Trophoblast cell (in vitro differentiated cells and primary cell): ENCODE measurements around the gene UBE2I.

ENCODE experiments used
- DNase-seq, 2 donors: peaks; one replicate each; pipeline ENCODE4 v3.0.0-alpha.2; 2016
- H2AFZ ChIP-seq: 2 replicates; pipeline ENCODE4 v1.6.1; 2013; ENCODE audit warnings: low read length, moderate library complexity, mild to moderate bottlenecking; ENCODE audit not compliant: insufficient read depth, poor library complexity
- H2AK5ac ChIP-seq: 2 replicates; pipeline ENCODE4 v1.6.1; 2013; ENCODE audit warnings: mild to moderate bottlenecking, low read length
- H2BK120ac ChIP-seq: 2 replicates; pipeline ENCODE4 v1.6.1; 2013; ENCODE audit warnings: low read length, mild to moderate bottlenecking, moderate library complexity; ENCODE audit not compliant: insufficient read depth, poor library complexity
- H2BK12ac ChIP-seq: 2 replicates; pipeline ENCODE4 v1.6.1; 2013; ENCODE audit warnings: mild to moderate bottlenecking, low read length, moderate library complexity
- H2BK5ac ChIP-seq: 2 replicates; pipeline ENCODE4 v1.6.1; 2013; ENCODE audit warnings: low read length, low read depth, moderate library complexity, mild to moderate bottlenecking; ENCODE audit not compliant: poor library complexity
- H3K14ac ChIP-seq: 2 replicates; pipeline ENCODE4 v1.6.1; 2013; ENCODE audit warnings: mild to moderate bottlenecking, low read length
- H3K18ac ChIP-seq: 2 replicates; pipeline ENCODE4 v1.6.1; 2013; ENCODE audit warnings: mild to moderate bottlenecking, low read length
- H3K23ac ChIP-seq: 2 replicates; pipeline ENCODE4 v1.6.1; 2013; ENCODE audit warnings: low read length
- H3K27ac ChIP-seq: 2 replicates; pipeline ENCODE4 v1.5.1; 2013; ENCODE audit warnings: low read depth, mild to moderate bottlenecking, inconsistent platforms, low read length, moderate library complexity
- H3K27me3 ChIP-seq: 2 replicates; pipeline ENCODE4 v1.6.1; 2013; ENCODE audit warnings: inconsistent platforms, mild to moderate bottlenecking, low read length, moderate library complexity; ENCODE audit not compliant: insufficient read depth
- H3K36me3 ChIP-seq, 2 experiments: 1 replicate in 1 of 2; 2 replicates in 1 of 2; pipeline ENCODE4 v1.6.1; 2013; ENCODE audit warnings: low read length in 2 of 2, mild to moderate bottlenecking in 2 of 2, moderate library complexity in 1 of 2; ENCODE audit not compliant: insufficient read depth in 2 of 2, control insufficient read depth in 1 of 2
- H3K4ac ChIP-seq: 2 replicates; pipeline ENCODE4 v1.6.1; 2013; ENCODE audit warnings: low read depth, mild to moderate bottlenecking, low read length, moderate library complexity
- H3K4me1 ChIP-seq, 2 experiments: 1 replicate in 1 of 2; 2 replicates in 1 of 2; pipeline ENCODE4 v1.6.1; 2013; ENCODE audit warnings: low read length in 2 of 2, mild to moderate bottlenecking in 2 of 2, moderate library complexity in 1 of 2; ENCODE audit not compliant: insufficient read depth in 2 of 2, control insufficient read depth in 1 of 2
- H3K4me2 ChIP-seq: 2 replicates; pipeline ENCODE4 v1.6.1; 2013; ENCODE audit warnings: inconsistent platforms, mild to moderate bottlenecking, low read length, moderate library complexity
- H3K4me3 ChIP-seq: 2 replicates; pipeline ENCODE4 v1.5.1; 2013; ENCODE audit warnings: mild to moderate bottlenecking, low read depth, low read length, inconsistent platforms
- H3K79me1 ChIP-seq: one replicate; pipeline ENCODE4 v1.6.1; 2013; ENCODE audit warnings: low read length
- H3K79me2 ChIP-seq: 2 replicates; pipeline ENCODE4 v1.6.1; 2013; ENCODE audit warnings: low read length, mild to moderate bottlenecking; ENCODE audit not compliant: control insufficient read depth, insufficient read depth, poor library complexity
- H3K9ac ChIP-seq: 2 replicates; pipeline ENCODE4 v1.6.1; 2013; ENCODE audit warnings: mild to moderate bottlenecking, low read length
- H3K9me3 ChIP-seq: 2 replicates; pipeline ENCODE4 v1.6.1; 2013; ENCODE audit warnings: low read depth, mild to moderate bottlenecking, control low read depth, inconsistent platforms, low read length; ENCODE audit not compliant: insufficient read depth
- H4K12ac ChIP-seq: 2 replicates; pipeline ENCODE4 v1.6.1; 2013; ENCODE audit warnings: low read depth, mild to moderate bottlenecking, low read length, moderate library complexity
- H4K8ac ChIP-seq: 2 replicates; pipeline ENCODE4 v1.6.1; 2013; ENCODE audit warnings: low read depth, mild to moderate bottlenecking, low read length, moderate library complexity
- H4K91ac ChIP-seq: one replicate; pipeline ENCODE4 v1.6.1; 2013; ENCODE audit warnings: low read depth, mild to moderate bottlenecking, low read length, moderate library complexity
- WGBS: extraction: QIAGEN DNeasy Blood & Tissue Kit; methylation state at CpG from one replicate; pipeline ENCODE4 v1.1.7; 2013; ENCODE audit warnings: missing lambda C conversion rate; ENCODE audit not compliant: insufficient read length, insufficient coverage; ENCODE audit errors: extremely low coverage; 5-methylcytosine and 5-hydroxymethylcytosine counted together

UBE2I gene

GRCh38 chr16:1348926-1349325 lies 39.5 kb downstream of the UBE2I start:
- H3K79me2 ChIP-seq = peaks cover 9% of the 10 kb centered on the region
- peaks cover 8% of the 10 kb centered on the region for H3K79me1 ChIP-seq
- peaks cover 31 to 32% of the 10 kb centered on the region in 2 experiments for H3K36me3 ChIP-seq
- no peak overlapping the region for H3K27ac ChIP-seq
- no peak overlapping the region for H3K9ac ChIP-seq
- H4K91ac ChIP-seq = no peak overlapping the region
- no peak overlapping the region for H3K4me2 ChIP-seq
- no peak overlapping the region for H3K4me3 ChIP-seq
- H3K14ac ChIP-seq = no peak overlapping the region
- no peak overlapping the region for H3K4ac ChIP-seq
- H3K23ac ChIP-seq = no peak overlapping the region
- H3K4me1 ChIP-seq = peaks cover 8 to 9% of the 10 kb centered on the region in 2 experiments
- H4K12ac ChIP-seq = no peak overlapping the region
- H2AK5ac ChIP-seq = no peak overlapping the region
- WGBS = no CpG with 5 or more reads among the region's 14 CpGs
- no peak overlapping the region for H3K18ac ChIP-seq
- H3K9me3 ChIP-seq = no peaks in the 10 kb centered on the region
- H2BK5ac ChIP-seq = no peak overlapping the region
- no peak for DNase-seq
- no peak overlapping the region for H2BK12ac ChIP-seq
- no peak overlapping the region for H2AFZ ChIP-seq
- H3K27me3 ChIP-seq = no peaks in the 10 kb centered on the region
- no peak overlapping the region for H4K8ac ChIP-seq
- no peak overlapping the region for H2BK120ac ChIP-seq

GRCh38 chr16:1349351-1349750 lies 39.9 kb downstream of the UBE2I start:
- Histone ChIP-seq H3K14ac (no peak overlapping the region), H3K9me3 (no peaks in the 10 kb centered on the region), H3K27ac (no peak overlapping the region), H3K18ac (no peak overlapping the region), H2BK120ac (no peak overlapping the region), H3K9ac (no peak overlapping the region), H2AFZ (no peak overlapping the region), H3K4me1 (peaks cover 8 to 9% of the 10 kb centered on the region in 2 experiments), H3K4ac (no peak overlapping the region), H2BK12ac (no peak overlapping the region), H3K4me2 (no peak overlapping the region), H2BK5ac (no peak overlapping the region), H3K23ac (no peak overlapping the region), H3K36me3 (peaks cover 31 to 32% of the 10 kb centered on the region in 2 experiments), H3K27me3 (no peaks in the 10 kb centered on the region), H4K91ac (no peak overlapping the region), H4K12ac (no peak overlapping the region), H3K79me1 (peaks cover 8% of the 10 kb centered on the region), H3K79me2 (peaks cover 9% of the 10 kb centered on the region), H3K4me3 (no peak overlapping the region), H4K8ac (no peak overlapping the region), H2AK5ac (no peak overlapping the region)
- no peak for DNase-seq
- WGBS = no CpG with 5 or more reads among the region's 16 CpGs

GRCh38 chr16:1349951-1350350 lies 40.5 kb downstream of the UBE2I start:
- H3K27ac ChIP-seq = no peak overlapping the region
- no peak overlapping the region for H3K23ac ChIP-seq
- H2BK5ac ChIP-seq = no peak overlapping the region
- H3K9ac ChIP-seq = no peak overlapping the region
- H3K4me2 ChIP-seq = no peak overlapping the region
- no peak overlapping the region for H4K8ac ChIP-seq
- no peak overlapping the region for H3K4ac ChIP-seq
- H4K91ac ChIP-seq = no peak overlapping the region
- H3K9me3 ChIP-seq = no peaks in the 10 kb centered on the region
- H2AK5ac ChIP-seq = no peak overlapping the region
- H3K14ac ChIP-seq = no peak overlapping the region
- no CpG with 5 or more reads among the region's 17 CpGs for WGBS
- H2BK12ac ChIP-seq = no peak overlapping the region
- peaks cover 31 to 32% of the 10 kb centered on the region in 2 experiments for H3K36me3 ChIP-seq
- H3K4me3 ChIP-seq = no peak overlapping the region
- H2AFZ ChIP-seq = no peak overlapping the region
- DNase-seq = no peak
- peaks cover 8% of the 10 kb centered on the region for H3K79me1 ChIP-seq
- H2BK120ac ChIP-seq = no peak overlapping the region
- peaks cover 9% of the 10 kb centered on the region for H3K79me2 ChIP-seq
- no peaks in the 10 kb centered on the region for H3K27me3 ChIP-seq
- no peak overlapping the region for H4K12ac ChIP-seq
- H3K4me1 ChIP-seq = peaks cover 8 to 9% of the 10 kb centered on the region in 2 experiments
- no peak overlapping the region for H3K18ac ChIP-seq

- Histone ChIP-seq H2BK5ac (no peak overlapping the region), H3K27me3 (no peaks in the 10 kb centered on the region), H3K23ac (no peak overlapping the region), H3K18ac (no peak overlapping the region), H3K4me3 (peak overlapping the region; percentile 97), H3K79me1 (peaks cover 8% of the 10 kb centered on the region), H3K4me1 (peaks cover 8 to 9% of the 10 kb centered on the region in 2 experiments), H3K36me3 (peaks cover 31 to 32% of the 10 kb centered on the region in 2 experiments), H2AK5ac (no peak overlapping the region), H4K12ac (peak overlapping the region; percentile 13), H3K4ac (peak overlapping the region; percentile 75), H3K27ac (no peak overlapping the region), H3K14ac (no peak overlapping the region), H2BK120ac (no peak overlapping the region), H4K91ac (peak overlapping the region; percentile 64), H3K79me2 (peaks cover 9% of the 10 kb centered on the region), H3K9me3 (no peaks in the 10 kb centered on the region), H3K9ac (peak overlapping the region; percentile 95), H2BK12ac (no peak overlapping the region), H2AFZ (no peak overlapping the region), H4K8ac (peak overlapping the region; percentile 73), H3K4me2 (peak overlapping the region; percentile 89)
- no peak for DNase-seq
- no CpG with 5 or more reads among the region's 19 CpGs for WGBS
These were observed 41.3 kb downstream of the UBE2I start for GRCh38 chr16:1350691-1351090.
